GM18517 (cell line): ENCODE results near the gene AP3M1.

Experiments used
- ATAC-seq: cut with Tn5 transposase; IDR thresholded peaks from one replicate; pipeline ENCODE4 v1.9.1; 2021; ENCODE audit warnings: mild to moderate bottlenecking, moderate library complexity; ENCODE audit not compliant: unreplicated experiment

AP3M1 gene

DNA sequence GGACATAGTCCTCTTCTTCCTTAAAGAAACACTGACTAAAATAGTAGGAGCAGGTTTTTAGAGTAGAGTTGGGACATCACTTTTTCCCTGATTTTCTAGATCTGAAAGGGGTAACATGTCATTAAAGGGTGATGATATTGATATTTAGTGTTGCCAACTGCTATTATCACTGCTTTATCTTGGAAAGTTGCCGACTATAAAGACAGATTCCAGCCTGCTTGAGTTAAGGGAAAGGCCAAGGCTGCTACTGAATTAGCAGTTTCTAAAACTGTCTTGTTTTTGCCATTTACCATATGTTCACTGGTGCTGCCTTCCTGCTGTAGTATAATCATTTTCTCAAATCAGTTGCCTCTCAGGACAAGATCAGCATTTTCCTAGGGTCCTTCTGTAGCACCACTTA lies 29.7 kb downstream of the AP3M1 start:
- no peak for ATAC-seq

DNA sequence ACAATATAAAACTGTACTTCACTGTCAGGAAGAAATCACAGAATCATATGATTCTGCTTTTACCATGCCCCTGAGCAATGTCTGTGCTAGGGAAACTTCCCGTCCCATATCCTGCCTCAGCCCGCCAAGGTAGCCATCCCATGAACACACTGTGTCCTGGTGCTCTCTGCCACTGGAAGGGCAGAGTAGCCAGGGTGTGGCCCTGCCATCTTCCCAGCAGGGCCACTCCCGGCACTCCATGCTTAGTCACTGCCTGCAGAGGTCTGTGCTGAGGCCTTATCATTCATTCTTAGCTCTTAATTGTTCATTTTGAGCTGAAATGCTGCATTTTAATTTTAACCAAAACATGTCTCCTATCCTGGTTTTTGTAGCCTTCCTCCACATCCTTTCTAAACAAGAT lies 31.8 kb downstream of the AP3M1 start:
- ATAC-seq, result no peak

DNA sequence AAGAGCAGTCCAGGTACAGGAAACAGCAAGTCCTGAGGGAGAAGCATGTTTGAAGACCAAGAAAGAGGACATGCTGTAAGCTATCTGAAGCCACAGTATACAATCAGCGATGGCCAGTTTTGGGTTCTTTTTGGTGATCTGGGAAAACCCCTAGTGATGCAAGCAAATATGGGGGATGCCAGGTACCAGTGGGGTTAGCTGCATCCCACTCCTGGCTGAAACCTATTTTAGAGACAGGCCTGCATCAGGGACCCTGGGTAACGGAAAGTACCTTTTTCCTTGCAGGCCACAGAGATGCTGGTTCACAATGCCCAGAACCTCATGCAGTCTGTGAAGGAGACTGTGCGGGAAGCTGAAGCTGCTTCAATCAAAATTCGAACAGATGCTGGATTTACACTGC lies 32.9 kb downstream of the AP3M1 start:
- ATAC-seq, result no peak

DNA sequence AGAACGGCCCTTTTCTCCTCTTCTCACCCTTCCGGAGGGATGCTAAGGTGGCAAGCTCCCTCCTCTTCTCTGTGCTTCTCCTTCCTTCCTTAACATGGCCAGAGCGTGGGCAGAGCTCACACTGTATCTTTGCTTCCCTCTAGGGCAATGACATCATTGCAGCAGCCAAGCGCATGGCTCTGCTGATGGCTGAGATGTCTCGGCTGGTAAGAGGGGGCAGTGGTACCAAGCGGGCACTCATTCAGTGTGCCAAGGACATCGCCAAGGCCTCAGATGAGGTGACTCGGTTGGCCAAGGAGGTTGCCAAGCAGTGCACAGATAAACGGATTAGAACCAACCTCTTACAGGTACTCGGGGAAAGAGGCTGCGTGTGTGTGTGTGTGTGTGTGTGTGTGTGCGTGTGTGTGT lies 36.6 kb downstream of the AP3M1 start:
- ATAC-seq, result no peak

DNA sequence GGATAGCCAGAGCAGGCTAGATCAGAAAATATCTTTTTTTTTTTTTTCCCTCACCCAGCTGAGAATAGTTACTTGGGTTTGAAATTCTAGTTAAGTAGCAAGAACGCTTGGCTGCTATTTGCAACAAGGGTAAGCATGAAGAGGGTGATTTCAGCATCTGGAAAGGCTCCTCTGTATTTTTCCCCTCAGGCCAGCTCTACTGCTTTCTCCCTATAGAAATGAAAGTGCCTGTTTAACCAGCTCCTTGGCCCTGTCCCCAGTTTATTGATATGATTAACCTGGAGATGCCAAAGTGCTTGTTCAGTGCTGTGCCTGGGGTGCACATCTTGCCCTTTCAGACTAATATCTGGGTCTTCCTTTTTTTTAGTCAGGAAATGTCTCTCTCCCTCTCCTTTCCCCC lies 37.1 kb downstream of the AP3M1 start:
- no peak for ATAC-seq

DNA sequence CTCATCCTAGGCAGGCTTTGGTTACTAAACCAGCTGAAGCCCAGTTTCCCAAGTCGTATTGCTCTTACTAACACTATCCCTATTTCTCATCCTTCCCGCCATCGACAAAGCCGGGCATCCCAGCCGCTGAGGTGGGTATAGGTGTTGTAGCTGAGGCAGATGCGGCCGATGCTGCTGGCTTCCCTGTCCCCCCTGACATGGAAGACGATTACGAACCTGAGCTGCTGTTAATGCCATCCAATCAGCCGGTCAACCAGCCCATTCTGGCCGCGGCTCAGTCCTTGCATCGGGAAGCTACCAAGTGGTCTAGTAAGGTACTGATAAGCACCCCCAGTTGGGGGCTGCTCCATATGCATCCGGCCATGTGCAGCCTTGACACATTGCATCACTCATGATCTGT lies 38.8 kb downstream of the AP3M1 start:
- no peak for ATAC-seq

DNA sequence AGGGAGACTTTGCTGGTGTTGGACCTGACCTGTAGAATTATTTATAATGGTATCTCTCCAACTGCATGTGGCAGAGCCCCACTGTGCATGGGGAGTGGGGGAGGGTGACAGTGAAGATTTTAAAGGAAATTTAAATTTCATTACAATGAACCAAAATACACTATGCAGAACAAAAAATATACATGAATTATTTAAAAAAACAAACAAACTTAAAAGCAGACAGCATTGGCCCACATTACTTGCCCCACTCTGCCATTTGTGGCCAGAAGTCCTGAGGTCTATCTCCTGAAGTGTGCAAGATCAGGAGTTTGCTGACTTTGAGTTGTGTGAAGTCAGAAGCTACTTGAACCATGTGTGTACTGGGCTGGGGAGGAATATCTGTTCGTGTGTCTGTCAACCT lies 40.5 kb downstream of the AP3M1 start:
- ATAC-seq, result no peak

DNA sequence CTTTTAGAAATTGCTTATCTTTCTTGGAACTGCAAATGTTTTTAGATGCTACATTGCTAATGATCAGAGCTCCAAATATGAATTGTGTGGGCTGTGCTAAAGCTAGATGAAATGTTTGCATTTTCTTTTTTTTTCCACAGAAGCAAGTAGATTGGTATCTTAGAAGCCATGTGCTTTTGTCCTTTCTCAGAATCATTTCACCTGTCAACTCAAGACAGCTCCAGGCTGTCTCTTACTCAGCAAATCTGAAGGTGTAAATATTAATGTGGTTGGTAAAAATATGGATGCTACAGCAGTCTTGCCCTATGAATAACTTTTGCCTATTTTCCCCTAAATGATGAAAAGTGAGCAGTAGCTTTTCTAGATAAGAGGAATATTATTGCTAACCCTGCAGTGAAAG lies 41.2 kb downstream of the AP3M1 start:
- ATAC-seq, result no peak

DNA sequence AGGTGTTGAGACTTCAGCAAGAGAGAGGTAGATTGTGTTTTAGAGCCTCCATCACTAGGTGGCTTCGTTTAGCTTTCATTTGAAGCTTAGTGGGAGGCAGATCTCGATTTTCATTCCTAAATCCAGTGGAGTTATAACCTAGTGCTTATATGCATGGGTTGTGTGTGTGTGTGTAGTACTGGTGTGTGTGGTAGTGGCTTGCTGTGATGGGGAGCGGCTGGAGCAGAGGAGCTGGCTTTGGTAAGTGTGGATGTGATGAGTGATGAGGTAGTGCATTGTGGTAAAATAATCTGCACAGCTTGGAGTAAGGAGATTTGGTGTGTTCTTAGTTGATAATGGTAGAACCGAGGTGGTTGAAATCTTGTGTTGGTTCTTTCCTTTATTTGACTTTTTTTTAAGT lies 43.2 kb downstream of the AP3M1 start:
- ATAC-seq, result no peak

DNA sequence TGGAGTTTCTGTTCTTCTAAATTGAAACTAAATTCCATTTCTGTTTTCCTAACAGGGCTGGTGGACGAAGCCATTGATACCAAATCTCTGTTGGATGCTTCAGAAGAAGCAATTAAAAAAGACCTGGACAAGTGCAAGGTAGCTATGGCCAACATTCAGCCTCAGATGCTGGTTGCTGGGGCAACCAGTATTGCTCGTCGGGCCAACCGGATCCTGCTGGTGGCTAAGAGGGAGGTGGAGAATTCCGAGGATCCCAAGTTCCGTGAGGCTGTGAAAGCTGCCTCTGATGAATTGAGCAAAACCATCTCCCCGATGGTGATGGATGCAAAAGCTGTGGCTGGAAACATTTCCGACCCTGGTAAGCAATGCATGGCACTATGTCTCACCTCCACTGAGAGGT lies 45.6 kb downstream of the AP3M1 start:
- ATAC-seq, result no peak

DNA sequence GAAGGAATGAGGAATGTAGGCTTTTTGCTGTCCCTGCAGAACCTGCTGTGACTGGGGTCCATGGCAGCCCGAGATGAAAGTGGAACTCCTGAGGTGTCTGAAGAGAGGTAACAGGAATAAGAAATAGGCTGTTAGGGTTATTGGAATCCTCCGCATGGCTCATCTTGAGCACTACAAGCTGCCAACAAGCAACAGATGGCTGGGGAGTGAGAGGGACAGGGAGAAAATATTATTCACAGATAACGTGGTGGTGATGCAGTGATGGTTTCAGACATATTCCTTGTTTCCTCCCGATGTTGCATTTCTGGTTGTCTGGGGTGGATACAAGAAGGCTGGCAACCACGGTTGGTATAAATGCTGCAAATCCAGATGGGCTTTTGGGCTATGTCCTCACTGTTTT lies 46.1 kb downstream of the AP3M1 start:
- no peak for ATAC-seq

DNA sequence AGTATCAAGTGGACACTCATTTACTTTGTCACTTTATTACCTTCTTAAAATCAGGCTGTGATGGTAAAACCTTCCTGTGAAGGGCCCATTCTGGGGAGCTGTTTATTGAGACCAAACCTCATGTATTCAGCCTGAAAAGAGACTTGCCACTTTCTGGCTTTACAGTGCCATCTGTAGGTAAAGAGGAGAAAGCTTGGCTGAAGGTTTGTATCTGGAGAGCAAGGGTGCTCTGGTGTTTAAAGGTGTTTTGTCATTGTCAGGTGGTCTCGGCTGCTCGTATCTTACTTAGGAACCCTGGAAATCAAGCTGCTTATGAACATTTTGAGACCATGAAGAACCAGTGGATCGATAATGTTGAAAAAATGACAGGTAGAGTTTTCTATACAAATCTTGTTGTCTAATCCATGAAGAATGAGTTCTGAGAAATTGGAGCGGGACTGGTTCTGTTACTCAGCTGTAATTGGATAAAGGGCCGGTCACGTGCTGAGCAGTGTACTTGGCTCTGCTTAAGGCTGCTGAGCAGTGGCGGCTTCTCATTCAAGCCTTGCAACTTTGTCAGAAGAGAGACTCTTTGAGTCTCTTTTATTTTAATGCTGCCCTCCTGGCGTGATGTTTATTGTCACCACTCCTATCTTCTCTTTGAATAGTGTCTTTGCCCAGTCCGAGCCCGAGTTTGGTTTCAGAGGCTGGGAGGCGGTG lies 46.9 kb downstream of the AP3M1 start:
- ATAC-seq, result no peak

DNA sequence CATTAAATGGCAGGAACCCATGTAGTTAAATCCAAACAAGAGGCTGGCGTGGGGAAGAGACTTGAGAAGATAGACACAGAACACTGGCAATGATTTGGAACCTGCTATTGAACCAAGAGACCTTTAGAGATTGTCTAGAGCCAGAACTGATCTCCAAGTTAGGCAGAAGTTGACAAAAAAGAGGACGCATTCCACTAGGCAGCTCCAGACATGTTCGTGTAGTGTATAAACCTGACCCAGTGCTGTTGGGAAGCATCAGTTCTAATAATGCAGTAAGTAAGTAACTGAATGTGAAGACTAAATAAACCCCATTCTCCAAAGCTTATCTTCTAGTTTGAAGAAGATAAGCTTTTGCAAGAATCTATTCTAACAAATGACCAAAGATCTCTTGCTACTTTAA lies 50.8 kb downstream of the AP3M1 start:
- no peak for ATAC-seq

DNA sequence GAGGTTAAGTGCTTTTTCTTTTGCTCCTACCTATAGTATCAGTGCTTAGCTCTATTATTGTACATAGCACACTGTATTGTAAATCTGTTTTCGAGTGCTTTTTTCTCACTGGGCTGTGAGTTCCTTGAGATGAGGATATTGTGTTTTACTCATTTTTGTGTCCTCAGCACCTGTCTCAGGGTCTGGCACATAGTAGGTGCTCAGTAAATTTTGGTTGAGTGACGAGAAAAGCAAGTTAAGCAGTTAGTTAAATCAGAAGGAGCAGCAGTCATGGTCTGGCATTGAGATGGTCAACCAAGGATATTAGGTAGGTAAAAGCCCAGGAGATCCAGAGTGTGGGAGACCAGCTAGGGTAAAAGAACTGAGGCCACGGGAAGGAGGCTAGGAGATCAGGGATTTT lies 51.2 kb downstream of the AP3M1 start:
- no peak for ATAC-seq

DNA sequence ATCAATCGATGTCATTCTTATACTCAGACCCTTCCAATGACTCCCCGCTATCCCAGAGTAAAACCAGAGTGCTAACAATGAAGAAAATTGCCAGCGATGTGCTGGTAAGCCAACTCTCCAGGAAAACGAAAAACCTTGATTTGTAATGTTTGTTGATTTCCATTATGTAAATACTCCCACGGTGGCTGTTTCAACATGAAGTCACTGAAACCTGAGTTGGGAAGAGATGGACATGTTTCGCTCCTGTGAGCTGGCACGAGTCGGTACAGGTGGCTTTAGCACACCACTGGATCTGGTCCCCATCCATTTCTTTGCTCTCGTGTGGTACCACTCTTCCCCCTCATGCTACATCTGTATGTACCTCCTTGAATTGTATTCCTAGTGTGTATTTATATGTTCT lies 52.9 kb downstream of the AP3M1 start:
- ATAC-seq, result no peak

DNA sequence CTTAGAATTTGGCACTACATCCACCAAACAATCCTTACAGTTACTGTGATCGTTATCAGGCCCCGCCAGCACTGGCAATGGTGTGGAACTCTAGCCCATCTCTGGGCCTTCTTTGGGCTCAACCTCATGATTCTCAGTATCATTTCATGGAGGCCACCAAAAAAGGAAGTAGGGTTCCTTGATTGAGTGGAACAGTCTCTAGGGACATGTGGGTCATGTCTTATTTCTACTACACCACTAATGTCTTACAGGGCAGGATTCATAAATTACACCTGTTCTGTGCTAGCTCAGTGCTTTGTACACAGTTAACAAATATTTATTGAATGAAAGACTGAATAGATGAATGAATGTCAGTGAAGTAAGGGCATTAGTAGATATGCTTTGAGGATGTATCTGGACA lies 53.9 kb downstream of the AP3M1 start:
- peak; percentile 81 for ATAC-seq

DNA sequence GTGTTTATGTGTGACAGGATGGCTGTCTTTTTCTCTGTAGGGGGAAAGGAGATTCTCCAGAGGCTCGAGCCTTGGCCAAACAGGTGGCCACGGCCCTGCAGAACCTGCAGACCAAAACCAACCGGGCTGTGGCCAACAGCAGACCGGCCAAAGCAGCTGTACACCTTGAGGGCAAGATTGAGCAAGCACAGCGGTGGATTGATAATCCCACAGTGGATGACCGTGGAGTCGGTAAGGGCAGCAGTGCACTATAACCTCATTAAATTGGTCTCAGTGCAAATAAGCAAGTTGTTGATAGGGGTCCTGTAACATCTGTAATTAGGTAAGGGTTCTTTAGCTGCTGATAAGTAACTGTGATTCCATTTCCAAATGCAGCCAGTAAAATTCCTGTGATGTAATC lies 56.4 kb downstream of the AP3M1 start:
- ATAC-seq, result no peak

DNA sequence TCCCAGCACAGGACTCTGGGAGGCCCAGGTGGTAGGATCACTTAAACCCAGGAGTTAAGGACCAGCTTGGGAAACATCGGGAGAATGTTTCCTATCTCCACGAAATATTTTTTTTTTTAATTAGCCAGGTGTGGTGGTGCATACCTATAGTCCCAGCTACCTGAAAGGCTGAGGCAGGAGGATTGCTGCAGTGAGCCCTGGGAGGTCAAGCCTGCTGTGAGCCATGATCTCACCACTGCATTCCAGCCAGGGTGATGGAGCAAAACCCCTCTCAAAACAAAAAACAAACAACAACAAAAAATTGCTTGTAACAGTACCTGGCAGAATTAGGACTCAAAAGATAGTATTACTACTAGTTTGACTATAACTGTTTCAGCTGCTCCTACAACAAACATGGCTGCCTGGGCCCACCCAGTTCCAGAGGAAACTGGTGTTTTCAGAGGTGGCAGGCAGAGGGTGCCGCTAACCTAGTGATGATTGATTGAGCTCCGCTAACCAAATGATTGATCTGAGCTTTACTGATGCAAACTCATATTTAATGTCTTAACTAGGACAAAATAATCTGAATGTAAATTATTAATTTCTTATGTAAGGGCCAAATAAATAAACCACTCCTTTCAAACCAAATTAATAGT lies 57.0 kb downstream of the AP3M1 start:
- ATAC-seq, result no peak

DNA sequence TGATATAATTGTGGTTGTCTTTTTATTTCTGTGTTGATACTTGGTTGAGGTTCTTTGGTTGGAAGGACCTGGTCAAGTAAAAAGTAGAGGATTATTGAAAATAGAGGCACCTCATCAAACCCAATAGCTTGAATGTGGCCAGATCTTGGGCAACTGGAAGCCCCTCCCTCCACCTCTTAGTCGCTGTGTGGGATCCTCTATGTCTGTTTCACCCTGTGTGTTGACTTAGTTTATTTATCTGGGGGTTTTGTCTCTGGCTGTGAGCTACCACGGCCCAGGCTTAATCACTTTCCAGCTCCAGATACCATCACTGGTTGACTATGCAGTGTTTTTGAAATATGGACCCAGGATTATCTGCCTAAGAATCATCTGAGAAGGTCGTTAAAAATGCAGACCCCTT lies 58.3 kb downstream of the AP3M1 start:
- ATAC-seq, result no peak

DNA sequence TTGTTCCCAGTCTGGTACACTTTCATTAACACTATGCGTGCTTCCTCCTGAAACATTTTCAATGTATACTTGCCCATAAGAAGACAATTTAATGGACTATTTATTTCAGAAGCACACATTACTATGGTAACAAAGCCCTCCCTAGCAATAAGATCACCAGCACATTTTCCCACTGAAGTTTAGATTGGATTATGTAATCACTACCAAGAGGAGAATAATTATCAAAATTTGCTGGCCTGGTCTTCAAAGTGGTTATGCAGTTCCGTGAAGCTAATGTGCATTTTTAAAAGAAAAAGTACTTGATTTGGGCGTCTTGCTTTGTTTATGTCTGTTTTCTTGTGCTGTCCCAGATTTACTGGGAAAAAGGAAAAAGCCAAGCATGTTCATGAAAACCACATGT lies 61.9 kb downstream of the AP3M1 start:
- ATAC-seq, result no peak

DNA sequence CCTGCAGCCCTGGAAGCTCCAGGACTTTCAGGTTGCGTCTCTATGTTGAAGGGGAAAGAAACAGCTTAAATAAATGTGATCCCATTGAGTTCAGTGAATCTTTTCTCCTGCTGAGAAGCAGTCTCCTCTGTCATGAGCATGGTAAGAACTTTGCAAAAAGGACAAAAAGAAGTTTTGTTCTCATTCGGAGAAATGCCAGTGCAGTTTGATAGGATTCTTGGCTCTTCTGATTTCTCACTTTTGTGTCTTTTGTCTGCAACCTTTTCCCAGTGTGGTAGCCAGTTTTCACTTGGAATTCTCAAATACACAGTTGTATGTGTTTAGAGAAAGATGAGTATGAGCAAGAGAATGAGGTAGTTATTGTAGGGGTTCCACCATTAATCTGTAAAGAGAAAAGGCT lies 64.3 kb downstream of the AP3M1 start:
- no peak for ATAC-seq

DNA sequence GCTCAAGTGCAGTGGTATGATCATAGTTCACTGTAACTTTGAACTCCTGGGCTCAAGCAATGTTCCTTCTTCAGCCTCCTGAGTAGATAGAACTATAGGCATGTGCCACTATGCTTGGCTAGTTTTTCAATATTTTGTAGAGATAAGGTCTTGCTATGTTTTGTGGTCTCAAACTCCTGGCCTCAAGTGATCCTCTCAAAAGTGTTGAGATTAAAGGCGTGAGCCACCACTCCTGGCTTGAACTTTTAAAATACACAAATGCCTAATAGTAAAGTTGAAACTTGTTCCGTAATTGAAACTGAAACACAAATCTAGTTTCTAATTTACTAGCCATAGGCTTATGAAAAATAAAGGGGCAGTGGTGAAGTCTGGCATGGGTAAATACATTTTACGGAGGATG lies 65.7 kb downstream of the AP3M1 start:
- ATAC-seq, result peak; percentile 72

DNA sequence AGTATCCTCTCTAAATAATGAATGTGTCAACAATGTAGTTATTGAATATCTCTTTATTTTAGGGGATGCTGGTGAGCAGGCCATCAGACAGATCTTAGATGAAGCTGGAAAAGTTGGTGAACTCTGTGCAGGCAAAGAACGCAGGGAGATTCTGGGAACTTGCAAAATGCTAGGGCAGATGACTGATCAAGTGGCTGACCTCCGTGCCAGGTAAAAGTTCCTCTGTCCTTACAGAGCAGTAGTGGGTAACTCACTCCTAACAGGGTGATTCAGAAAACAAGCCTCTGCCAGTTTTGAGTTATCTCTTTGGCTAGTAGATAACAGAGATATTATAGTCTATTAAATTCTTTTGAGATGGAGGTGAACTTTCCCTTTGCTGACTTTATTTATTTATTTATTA lies 67.3 kb downstream of the AP3M1 start:
- ATAC-seq, result no peak
